CD4-positive, alpha-beta T cell (primary cell): Measurements from ENCODE around the gene PDE9A. TPM values are rescaled to one million over a fixed set of nuclear protein-coding genes. Genes with fewer than 3 reads are reported as not detected.

Experiments used
- ATAC-seq: fragments of 200-7000 bp; cut with Tn5 transposase; one replicate; pipeline ENCODE4 v1.10.0; 2022; ENCODE audit warnings: mild to moderate bottlenecking; ENCODE audit not compliant: poor library complexity
- CTCF ChIA-PET: fragments of 350-600 bp; sonication (Branson Sonifier 250); formaldehyde crosslinking; loops from one replicate; lab custom pipeline; 2021; ENCODE audit warnings: antibody characterized with exemption, inconsistent platforms; lab: Charles Lee
- POLR2A ChIA-PET: fragments of 350-600 bp; sonication (Branson Sonifier 250); formaldehyde crosslinking; loops from one replicate; lab custom pipeline; 2021; ENCODE audit warnings: antibody characterized with exemption, inconsistent platforms; lab: Charles Lee
- DNase-seq, 14 experiments: peaks; one replicate each; pipeline ENCODE4 v3.0.0-alpha.2; 2013 to 2020; ENCODE audit warnings: mixed read lengths in 2 of 14
- H3K27ac ChIP-seq, 2 donors: one replicate each; pipeline versions ENCODE4 v1.5.1 to v1.7.0; 2013; ENCODE audit warnings: low read length in 2 of 2, low read depth in 1 of 2, mild to moderate bottlenecking in 1 of 2
- H3K27me3 ChIP-seq, 2 experiments: 1 replicate in 1 of 2; 2 replicates in 1 of 2; pipeline versions ENCODE4 v1.6.1 to v1.7.0; 2013; ENCODE audit warnings: low read length in 2 of 2, control low read depth in 1 of 2, mild to moderate bottlenecking in 1 of 2, moderate library complexity in 1 of 2; ENCODE audit not compliant: insufficient read depth in 2 of 2, control insufficient read depth in 1 of 2
- H3K36me3 ChIP-seq: one replicate; pipeline ENCODE4 v1.6.1; 2013; ENCODE audit warnings: low read length, control low read depth; ENCODE audit not compliant: insufficient read depth
- H3K4me1 ChIP-seq: one replicate; pipeline ENCODE4 v1.6.1; 2013; ENCODE audit warnings: low read length, control low read depth; ENCODE audit not compliant: insufficient read depth
- H3K4me3 ChIP-seq: one replicate; pipeline ENCODE4 v1.5.1; 2013; ENCODE audit warnings: mild to moderate bottlenecking, low read length, moderate library complexity
- H3K9me3 ChIP-seq, 2 experiments: 1 replicate in 1 of 2; 2 replicates in 1 of 2; pipeline versions ENCODE4 v1.6.1 to v1.7.0; 2013; ENCODE audit warnings: low read length in 2 of 2, mild to moderate bottlenecking in 2 of 2, control low read depth in 1 of 2, moderate library complexity in 1 of 2; ENCODE audit not compliant: control insufficient read depth in 1 of 2, insufficient read depth in 1 of 2
- H3K27ac Mint-ChIP-seq: one replicate; pipeline ENCODE4 v1.8.0; 2020; ENCODE audit warnings: mixed read lengths
- H3K27me3 Mint-ChIP-seq: one replicate; pipeline ENCODE4 v1.8.0; 2021; ENCODE audit warnings: mixed read lengths
- H3K36me3 Mint-ChIP-seq: one replicate; pipeline ENCODE4 v1.8.0; 2021; ENCODE audit warnings: low read depth, mixed read lengths
- H3K4me1 Mint-ChIP-seq: one replicate; pipeline ENCODE4 v1.8.0; 2021; ENCODE audit warnings: low read depth, mixed read lengths
- H3K4me3 Mint-ChIP-seq: one replicate; pipeline ENCODE4 v1.8.0; 2020; ENCODE audit warnings: mild to moderate bottlenecking, mixed read lengths
- H3K9me3 Mint-ChIP-seq: one replicate; pipeline ENCODE4 v1.8.0; 2020; ENCODE audit warnings: mixed read lengths
- intact Hi-C, 2 experiments: fragments of 100-400 bp; cut with DNase I in 1 of 2; cut with micrococcal nuclease in 1 of 2; formaldehyde crosslinking; loops; one replicate each; pipeline versions ENCODE4 v1.15.1 to v1.9.0; 2023 to 2025; cut with DNase I, micrococcal nuclease
- total RNA-seq, 174 experiments: library from RNA in 2 of 174; stranded (reverse) in 2 of 174; gene quantifications; one replicate each; pipeline ENCODE4 v1.2.3 and lab custom pipeline; 2021 to 2026
- TF ChIP-seq, protein P1 (sequence below): fragments of 200-600 bp; IDR thresholded peaks from one replicate; pipeline ENCODE4 v1.8.0; 2022; ENCODE audit warnings: antibody characterized with exemption, mild to moderate bottlenecking

Gene PDE9A
- total RNA-seq, 2 experiments from 2014 or later, result 12.6 to 13.2 TPM

DNA sequence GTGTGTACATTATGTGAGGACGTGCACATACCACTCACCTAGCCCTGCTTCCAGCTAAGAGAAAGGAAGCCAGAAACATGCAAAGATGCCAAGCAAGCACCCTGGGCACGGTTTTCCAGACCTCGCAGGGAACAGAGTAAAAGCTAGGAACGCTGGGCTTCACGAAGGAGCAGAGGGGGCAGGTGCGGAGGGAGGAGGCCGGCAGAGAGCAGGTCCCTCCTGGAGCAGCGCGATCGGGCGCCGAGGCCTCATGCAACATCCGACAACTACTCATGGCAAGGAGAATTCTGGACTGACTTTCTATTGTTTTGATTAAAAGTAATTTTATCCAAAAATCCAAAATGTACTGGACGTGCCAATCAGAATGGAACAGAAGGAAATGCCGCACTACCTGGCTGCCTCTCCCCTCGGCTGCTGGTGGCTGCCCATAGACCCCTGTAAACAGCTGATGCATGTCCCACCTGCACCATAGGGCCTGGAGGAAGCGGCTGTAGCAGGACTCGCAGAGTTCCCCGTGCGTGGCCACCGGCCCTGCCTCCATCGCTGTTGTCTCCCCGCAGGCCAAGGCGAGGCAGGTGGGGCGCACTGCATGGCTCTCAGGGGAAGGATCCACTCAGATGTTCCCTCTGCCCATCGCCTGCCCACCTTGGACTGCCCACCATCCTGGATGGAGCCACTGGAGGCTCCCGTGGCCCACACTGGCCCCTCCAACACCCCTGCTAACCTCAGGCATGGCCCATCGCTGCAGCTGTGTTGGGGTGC lies 132.4 kb downstream of the PDE9A start:
- TF ChIP-seq, protein P1, sequence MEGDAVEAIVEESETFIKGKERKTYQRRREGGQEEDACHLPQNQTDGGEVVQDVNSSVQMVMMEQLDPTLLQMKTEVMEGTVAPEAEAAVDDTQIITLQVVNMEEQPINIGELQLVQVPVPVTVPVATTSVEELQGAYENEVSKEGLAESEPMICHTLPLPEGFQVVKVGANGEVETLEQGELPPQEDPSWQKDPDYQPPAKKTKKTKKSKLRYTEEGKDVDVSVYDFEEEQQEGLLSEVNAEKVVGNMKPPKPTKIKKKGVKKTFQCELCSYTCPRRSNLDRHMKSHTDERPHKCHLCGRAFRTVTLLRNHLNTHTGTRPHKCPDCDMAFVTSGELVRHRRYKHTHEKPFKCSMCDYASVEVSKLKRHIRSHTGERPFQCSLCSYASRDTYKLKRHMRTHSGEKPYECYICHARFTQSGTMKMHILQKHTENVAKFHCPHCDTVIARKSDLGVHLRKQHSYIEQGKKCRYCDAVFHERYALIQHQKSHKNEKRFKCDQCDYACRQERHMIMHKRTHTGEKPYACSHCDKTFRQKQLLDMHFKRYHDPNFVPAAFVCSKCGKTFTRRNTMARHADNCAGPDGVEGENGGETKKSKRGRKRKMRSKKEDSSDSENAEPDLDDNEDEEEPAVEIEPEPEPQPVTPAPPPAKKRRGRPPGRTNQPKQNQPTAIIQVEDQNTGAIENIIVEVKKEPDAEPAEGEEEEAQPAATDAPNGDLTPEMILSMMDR, result no peak
- H3K27me3 ChIP-seq, result no peaks in the 10 kb centered on the region
- CTCF ChIA-PET, result no interaction called here
- no peak for ATAC-seq
- no peak overlapping the region for H3K4me3 ChIP-seq
- Mint-ChIP-seq H3K9me3 (no peaks in the 10 kb centered on the region), H3K36me3 (no peaks in the 10 kb centered on the region), H3K4me3 (no peak overlapping the region), H3K27me3 (no peaks in the 10 kb centered on the region), H3K27ac (peak overlapping the region; percentile 96), H3K4me1 (peaks cover 57% of the 10 kb centered on the region)
- POLR2A ChIA-PET, result no interaction called here
- no peak overlapping the region for H3K27ac ChIP-seq
- no peaks in the 10 kb centered on the region for H3K36me3 ChIP-seq
- H3K4me1 ChIP-seq, result peaks cover 46% of the 10 kb centered on the region
- H3K9me3 ChIP-seq, result peaks cover 0 to 25% of the 10 kb centered on the region in 2 experiments
- intact Hi-C loops, result no loop called here
- DNase-seq, result no peak

DNA sequence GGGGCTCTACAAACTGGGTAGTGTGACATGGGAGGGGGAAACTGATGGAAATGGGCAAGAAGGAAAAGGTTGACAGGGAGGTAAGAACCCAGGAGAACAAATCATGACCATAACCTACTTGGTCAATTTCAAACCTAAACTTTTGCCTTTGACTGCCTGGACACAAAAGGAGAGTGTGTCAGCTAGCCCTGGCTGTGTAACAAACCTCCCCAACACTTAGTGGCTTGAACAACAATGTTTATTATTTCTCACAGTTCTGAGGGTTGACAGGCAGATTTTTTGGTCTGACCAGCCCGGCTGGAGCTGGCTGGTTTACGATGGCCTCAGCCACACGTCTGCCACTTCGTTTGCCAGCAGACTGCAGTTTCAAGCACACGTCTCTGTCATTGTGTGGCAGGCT lies 133.5 kb downstream of the PDE9A start:
- TF ChIP-seq, protein P1, result no peak
- ChIA-PET POLR2A (no interaction called here), CTCF (interaction anchor here (0.5 kb wide), 1 partner anchor 179 kb away, joined by 3 read pairs; no protein-coding TSS in a partner anchor)
- no peaks in the 10 kb centered on the region for H3K9me3 Mint-ChIP-seq
- DNase-seq (no peak), ATAC-seq (no peak)
- peak overlapping the region; percentile 96 for H3K27ac Mint-ChIP-seq
- H3K27ac ChIP-seq, result no peak overlapping the region
- H3K9me3 ChIP-seq, result peaks cover 0 to 19% of the 10 kb centered on the region in 2 experiments
- no peak overlapping the region for H3K4me3 Mint-ChIP-seq
- H3K4me1 ChIP-seq, result peaks cover 36% of the 10 kb centered on the region
- H3K36me3 Mint-ChIP-seq, result no peaks in the 10 kb centered on the region
- no peak overlapping the region for H3K4me3 ChIP-seq
- H3K4me1 Mint-ChIP-seq, result peaks cover 50% of the 10 kb centered on the region
- H3K27me3 ChIP-seq, result no peaks in the 10 kb centered on the region
- no peaks in the 10 kb centered on the region for H3K36me3 ChIP-seq
- intact Hi-C loops, result no loop called here
- no peaks in the 10 kb centered on the region for H3K27me3 Mint-ChIP-seq

DNA sequence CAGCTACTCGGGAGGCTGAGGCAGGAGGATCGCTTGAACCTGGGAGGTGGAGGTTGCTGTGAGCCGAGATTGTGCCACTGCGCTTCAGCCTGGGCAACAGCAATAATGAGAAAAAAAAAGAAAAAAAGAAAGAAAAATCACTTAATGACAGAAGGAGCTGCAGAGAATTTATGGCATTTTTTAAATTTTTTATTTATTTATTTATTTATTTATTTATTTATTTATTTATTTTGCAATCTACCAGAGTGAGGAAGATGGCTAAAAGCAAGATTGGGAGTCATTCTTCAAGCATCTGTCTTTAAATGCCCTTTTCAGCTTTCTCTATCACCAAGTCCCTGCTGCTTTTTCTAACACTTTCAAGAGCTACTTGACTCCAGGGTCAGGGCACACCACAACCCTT lies 134.2 kb downstream of the PDE9A start:
- H3K4me1 ChIP-seq, result peaks cover 29% of the 10 kb centered on the region
- H3K4me3 ChIP-seq, result no peak overlapping the region
- H3K9me3 ChIP-seq, result peaks cover 0 to 19% of the 10 kb centered on the region in 2 experiments
- H3K27me3 ChIP-seq, result no peaks in the 10 kb centered on the region
- Mint-ChIP-seq H3K27ac (no peak overlapping the region), H3K4me1 (peaks cover 43% of the 10 kb centered on the region), H3K27me3 (no peaks in the 10 kb centered on the region), H3K9me3 (no peaks in the 10 kb centered on the region), H3K4me3 (no peak overlapping the region), H3K36me3 (no peaks in the 10 kb centered on the region)
- POLR2A ChIA-PET, result no interaction called here
- H3K27ac ChIP-seq, result no peak overlapping the region
- CTCF ChIA-PET, result interaction anchor here (0.5 kb wide), 1 partner anchor 180 kb away, joined by 3 read pairs; no protein-coding TSS in a partner anchor
- no peak for ATAC-seq
- TF ChIP-seq, protein P1, result no peak
- no peak for DNase-seq
- intact Hi-C loops, result no loop called here
- no peaks in the 10 kb centered on the region for H3K36me3 ChIP-seq
